SKM-1 treated with dmso at 0.1 percent for 144 hours (cell line): ENCODE results near the gene CD302.
A peak's percentile ranks its signal among the peaks of the same experiment; 100 is the strongest.
"Not testable (repeated sequence)": the region's sequence is repeated elsewhere in the genome, so short reads cannot be mapped to it uniquely, and the experiment has no call there.

Experiments
- DNase-seq: peaks from one replicate; lab custom pipeline; 2025; ENCODE audit not compliant: unreplicated experiment; lab: John Stamatoyannopoulos, UW

Gene CD302

DNA sequence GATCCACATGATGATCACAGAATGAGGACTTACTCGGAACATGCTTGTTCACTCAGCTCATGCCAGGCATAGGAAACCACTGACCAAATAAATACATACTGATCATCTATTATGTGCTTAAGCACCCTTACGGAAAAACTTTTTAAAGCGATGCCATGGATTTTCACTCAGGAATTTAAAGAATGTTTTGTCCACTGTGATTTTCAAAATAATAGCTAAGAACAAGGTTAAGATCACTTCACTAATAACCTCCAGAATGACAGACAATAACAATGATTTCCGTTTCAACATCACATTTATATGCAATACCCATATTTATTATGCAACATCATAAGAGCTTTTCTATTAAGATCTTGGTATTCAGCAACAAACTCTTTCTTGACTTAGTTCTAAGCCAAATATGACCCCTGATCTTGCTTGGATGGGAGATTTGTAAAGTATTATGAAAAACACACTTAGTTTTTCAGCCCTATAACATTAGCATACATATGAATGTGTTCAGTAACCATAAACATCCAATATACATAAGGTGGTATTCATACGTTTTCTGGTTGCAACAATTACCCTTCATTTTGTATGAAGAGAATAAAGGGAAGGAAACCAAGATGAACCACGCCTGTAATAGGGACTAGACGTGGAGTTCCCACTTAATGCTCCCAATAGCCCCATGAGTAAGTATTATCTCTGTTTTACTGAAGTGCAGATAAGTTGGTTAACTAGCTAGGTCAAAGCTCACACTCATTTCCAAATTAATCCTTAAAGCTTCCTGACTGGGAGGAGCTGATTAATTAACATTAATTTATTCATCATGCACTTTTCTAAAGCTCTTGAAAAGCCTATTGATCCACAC, 1.9 kb downstream of the CD302 start:
- no peak for DNase-seq

DNA sequence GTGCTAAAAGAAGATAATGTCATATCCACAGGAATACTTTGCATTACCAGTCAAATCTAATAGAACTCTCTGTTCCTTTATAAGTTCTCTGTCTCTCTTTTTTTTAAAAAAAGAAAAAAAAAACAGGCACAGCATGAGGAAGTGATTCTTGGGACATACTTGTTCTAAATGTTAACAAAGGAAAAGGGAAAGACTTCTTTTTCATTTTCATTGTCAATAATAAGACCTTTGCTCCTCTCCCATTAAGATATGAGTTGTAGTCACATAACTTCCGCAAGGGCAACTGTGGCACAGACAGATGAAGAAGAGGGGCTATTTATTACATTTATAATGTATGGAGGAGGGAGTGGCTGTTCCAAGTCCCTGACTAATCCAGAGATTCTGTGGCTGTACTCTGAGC, 4.7 kb downstream of the CD302 start:
- peak; percentile 13 for DNase-seq

DNA sequence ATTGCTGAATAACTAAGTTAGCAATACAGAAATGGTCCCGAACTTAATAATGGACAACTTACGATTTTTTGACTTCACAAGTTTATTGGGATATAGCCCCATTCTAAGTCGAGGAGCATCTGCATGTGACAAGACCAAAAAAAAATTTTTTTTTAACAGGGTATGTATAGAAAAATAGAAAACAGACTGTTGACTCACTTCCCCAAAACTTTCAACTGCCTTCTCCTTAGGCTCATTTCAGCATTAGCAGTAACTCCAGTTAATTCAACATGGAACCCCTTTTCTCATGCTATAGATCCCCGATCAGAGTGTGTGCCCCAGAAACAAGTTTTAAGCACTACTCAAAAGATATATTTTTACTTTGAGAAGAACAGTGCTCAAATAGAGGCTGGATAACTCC, 5.4 kb downstream of the CD302 start:
- DNase-seq = no peak

DNA sequence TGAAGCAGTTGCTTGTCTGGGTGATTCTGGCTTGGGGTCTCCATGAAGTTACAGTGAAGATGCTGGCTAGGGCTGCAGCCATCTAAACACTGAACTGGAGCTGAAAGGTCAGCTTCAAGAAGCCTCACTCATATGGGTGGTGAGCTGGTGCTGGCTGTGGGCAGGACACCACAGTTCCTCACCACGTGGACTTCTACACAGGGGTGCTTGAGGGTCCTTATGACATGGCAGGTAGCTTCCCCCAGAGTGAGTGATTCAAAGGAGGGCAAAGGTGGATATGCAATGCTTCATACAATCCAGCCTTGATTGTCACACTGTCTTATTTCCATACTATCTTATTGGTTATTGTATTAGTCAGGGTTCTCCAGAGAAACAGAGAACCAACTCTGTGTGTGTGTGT, 6.0 kb downstream of the CD302 start:
- no peak for DNase-seq

DNA sequence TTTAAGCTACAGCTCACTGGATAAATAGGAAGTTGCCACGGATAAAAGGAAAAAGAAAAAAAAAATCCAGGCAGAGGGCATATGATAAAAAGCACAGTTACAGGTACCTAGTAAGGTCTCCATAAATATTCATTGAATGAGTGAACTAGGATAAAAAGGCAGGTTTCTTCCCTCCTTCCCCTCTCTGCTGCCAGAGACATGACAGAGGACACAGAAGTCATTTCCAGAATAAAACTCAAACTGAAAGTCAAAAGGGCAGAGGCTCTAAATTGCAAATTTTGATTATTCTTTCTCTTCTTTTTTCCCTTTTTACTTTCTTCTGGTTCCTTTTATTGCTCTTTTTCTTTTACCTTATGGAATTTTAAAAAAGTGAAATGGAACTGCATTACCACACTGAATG, 7.7 kb downstream of the CD302 start:
- DNase-seq = no peak

DNA sequence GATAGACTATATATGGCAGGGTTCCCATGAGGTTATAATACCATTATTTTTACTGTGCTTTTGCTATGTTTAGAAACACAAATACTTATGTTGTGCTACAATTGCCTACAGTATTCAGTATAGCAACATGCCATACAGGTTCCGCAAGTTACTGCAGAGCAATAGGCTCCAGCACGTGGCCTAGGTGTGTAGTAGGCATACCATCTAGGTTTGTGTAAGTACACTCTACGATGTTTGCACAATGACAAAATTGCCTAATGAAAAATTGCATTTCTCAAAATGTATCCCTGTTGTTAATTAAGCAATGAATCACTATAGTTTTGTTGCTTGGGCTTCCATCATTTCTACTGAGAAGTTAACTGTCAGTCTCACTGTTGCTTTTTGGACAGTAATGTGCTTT, 9.8 kb downstream of the CD302 start:
- DNase-seq = no peak

DNA sequence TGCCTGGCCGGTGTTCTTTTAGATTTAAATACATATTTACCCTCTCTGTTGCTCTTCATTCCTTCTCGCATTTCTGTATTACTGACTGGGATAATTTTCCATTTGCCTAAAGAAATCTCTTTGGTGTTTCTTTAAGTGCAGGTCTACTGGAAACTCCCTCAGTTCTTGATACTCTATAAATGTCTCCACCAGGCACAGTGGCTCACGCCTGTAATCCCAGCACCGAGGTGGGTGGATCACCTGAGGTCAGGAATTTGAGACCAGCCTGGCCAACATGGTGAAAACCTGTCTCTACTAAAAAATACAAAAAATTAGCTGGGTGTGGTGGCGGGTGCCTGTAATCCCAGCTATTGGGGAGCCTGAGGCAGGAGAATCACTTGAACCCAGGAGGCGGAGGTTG, 10.4 kb downstream of the CD302 start:
- DNase-seq = not testable (repeated sequence)

DNA sequence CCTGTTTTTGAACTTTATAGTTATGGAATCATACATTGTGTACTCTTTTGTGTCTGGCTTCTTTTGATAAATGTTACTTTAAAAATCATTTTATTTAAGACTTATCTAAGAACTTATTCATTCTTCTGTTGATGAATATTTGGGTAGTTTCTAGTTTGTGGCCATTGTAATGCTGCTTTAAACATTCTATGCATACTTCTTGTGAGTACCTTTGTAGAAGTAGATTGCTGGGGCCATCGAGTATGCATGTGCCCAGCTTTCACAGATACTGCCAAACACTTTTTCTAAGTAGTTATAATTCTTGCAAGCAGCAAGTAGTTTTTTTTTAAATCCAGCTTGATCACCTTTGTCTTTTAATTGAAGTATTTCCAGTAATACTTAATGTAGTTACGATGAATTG, 11.1 kb downstream of the CD302 start:
- no peak for DNase-seq

DNA sequence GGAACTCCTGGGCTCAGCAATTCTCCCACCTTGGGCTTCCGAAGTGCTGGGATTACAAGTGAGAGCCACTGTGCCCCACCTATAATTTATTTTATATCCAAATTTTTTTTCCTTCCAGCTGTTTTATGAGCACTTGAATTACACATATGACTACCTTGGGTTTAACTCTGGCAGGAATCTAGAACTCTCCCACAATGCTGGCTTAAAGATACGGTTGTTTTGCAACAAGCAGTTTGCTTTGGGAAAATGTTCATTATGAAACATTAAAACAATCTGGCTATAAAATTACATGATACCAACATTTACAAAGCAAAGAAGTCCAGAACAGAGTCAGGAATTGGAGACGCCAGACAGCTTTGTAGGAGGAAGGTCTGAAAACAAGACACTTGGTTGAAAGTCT, 12.8 kb downstream of the CD302 start:
- no peak for DNase-seq

DNA sequence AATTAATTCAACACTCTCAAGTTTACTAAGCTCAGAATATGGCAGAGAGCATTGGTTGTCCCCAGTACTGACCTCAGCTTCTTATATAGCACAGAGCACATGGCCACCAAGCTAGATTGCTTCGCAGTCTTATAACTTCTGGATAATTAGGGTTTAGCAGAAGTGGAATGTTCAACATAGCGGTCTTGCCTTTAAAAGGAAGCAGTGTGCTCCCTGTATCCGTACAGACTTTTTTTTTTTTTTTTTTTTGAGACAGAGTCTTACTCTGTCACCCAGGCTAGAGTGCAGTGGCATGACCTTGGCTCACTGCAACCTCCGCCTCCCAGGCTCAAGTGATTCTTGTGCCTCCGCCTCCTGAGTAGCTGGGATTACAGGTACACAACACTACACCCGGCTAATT, 13.3 kb downstream of the CD302 start:
- DNase-seq = not testable (repeated sequence)

DNA sequence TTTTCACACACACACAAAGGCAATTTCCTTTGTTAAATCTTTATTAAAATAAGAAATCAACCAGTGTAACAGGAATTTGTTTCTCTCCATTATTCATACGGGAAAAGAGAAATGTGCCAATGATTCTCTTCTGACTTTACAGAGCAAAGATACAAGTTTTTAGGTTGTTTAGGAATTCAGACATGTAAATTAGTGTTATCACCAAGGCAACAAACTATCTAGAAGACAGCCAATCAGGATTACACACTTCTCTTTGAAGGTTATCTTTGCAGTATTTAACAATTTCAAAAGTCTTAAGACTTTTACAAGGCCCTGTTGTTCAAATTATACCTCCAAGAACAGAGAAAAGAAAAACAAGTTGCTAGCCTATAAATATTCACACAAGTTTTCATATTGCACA, 14.5 kb downstream of the CD302 start:
- DNase-seq = no peak

DNA sequence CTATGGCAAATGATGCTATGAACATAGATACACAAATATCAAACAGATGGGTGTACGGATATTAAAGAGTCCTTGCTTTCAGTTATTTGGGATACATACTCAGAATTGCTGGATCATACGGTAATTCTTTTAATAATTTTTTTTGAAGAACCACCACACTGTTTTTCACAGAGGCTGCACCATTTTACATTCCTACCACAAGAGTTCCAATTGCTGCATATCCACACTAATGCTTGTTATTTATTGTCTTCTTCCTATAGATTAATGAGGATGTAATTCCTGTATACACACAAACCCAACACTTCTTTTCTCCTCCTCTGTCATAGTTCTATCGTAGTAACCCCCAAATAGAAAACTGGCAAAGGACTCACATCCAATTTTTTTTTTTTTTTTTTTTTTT, 21.7 kb downstream of the CD302 start:
- DNase-seq = no peak

DNA sequence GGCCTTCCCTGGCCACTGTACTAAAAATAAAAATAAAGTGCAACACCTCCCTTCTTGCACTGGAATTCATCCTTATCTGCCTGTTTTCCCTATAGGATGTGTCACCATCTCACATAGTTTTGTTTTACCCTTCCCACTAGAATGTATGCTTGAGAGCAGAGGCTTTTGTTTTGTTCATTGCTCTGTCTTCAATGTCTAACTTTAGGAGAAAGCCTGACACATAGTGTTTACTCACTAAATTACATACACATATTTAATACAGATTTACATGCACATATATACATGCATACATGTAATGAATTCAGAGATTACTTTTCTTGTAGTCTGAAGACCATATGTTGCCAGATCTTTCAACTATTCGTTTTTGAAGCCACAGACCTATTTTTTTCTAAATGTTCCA, 23.0 kb downstream of the CD302 start:
- DNase-seq = no peak

DNA sequence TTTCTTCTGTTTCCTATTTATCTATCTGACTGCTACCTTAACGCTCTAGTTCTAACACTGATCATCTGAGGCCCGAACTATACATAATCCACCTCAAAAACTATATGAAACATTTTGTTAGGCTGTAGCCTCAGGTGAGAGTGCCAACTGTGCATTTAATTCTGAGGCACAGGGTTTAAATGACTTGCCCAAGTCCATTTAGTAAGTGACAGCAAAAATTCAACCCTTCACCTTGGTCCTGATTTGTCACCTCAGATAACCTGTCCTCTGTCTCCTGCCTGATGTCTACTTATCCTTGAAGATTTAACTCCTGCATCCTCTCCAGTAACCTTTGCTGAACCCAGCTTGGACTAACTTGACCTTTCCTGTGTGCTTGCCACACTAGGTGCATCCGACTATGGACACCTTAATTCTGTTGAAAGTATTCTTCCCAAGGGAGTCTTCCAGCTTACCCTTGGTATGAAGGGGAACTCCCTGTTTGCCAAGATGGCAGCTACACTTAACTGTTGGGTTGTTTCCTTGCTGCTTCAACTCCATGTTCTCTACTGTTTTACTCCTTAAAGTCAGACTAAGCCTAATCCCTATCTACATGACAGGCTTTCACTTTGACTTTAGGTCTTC, 23.5 kb downstream of the CD302 start:
- no peak for DNase-seq

DNA sequence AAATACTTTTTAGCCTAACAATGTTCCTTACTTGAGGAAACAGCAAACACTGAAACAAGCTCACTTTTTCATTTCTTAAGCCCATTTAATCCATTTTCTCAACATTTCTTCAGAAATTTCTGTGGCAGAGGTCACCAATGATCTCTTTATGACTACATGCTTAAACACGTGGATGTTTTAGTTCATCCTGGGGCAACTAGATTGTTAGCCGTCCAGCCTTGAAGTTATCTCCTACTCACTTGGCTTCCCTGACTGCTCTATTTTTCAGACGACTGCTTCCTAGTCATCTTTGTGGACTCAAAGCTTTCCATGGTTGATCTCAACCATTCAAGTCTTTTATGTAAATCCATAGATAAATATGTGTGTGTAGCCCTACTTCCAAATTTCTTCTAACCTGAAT, 24.1 kb downstream of the CD302 start:
- DNase-seq = no peak

DNA sequence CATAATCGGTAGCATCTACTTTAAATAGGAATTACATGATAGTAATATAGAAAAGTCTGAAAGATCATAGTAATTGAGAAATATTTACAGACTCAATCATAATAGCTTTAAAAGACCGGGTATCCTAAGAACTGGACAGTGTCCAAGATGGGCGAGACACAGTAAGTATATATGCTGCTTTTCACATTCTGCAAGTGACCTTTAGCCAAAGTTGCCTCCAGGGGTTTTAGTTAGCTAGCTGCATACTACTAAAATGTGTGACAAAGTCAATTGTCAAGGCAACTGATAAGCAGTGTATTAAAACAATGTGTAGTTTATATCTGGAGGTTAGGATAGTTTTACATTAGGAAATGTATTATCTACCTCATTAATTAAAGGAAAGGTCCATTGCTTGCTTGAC, 24.6 kb downstream of the CD302 start:
- DNase-seq = no peak

DNA sequence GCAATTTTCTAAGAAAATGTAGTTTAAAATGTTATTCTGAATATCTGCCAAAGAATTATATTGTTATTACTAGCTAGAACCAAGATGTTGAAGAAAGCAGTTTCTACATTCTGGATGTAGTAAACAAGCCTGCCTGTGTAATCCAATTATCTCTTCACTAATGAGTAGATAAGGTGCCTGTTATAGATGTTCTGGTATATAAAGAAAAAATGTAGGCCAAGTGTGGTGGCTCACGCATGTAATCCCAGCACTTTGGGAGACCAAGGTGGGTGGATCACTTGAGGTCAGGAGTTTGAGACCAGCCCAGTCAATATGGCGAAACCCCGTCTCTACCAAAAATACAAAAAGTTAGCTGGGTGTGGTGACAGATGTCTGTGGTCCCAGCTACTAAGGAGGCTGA, 28.9 kb downstream of the CD302 start:
- no peak for DNase-seq

DNA sequence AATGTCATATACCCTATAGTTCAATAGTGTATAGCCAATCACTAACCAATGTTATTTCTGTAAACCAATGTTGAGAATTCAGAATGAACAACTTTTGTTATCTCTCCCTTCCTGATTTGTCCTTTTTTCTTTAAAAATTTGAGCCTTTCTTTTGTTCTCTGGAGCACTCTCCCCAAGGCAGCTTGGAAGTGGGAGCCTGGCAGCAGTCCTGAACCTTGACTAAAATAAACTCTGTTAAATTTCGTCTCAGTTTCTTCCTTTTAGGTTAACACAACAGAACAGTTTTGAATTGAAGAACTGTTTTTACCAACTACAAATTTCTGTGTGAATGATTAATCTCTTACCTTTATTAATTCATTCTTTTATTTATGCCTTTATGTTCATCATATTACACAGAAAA, 35.9 kb downstream of the CD302 start:
- no peak for DNase-seq

DNA sequence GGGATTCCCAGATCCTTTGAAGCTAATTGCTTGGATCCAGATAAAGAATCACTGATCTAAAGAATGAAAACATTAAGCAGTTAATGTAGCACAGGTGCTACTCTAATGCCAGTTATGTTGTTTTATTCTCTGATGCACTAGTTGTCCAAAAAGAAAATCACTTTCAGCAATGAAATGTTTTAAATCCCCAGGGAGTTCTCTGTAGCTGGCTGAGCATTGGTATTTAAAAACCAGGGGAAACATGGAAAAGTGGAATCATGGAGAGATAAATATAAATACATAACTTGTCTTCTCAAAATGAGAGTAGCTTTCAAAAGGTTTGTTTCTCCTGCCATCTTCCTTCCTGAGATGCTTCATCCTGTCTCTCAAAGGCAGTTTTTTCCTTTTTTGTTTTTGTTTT, 37.7 kb downstream of the CD302 start:
- DNase-seq = no peak

DNA sequence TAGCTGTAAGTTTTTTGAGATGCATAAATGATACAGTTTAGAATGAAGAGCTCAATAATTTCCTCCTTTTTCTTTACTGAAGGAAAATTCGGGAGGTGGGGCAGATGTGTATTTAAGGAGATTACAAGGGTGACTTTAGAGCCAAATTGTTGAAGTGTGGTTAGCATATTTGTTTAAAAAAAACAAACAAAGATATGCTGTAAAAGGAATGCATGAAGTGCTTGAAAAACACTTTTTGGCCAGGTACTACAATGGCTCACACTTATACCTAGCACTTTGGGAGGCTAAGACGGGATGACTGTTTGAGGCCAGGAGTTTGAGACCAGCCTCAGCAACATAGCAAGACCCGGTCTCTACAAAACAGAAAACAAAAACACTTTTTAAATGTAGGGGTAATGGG, 38.4 kb downstream of the CD302 start:
- no peak for DNase-seq

DNA sequence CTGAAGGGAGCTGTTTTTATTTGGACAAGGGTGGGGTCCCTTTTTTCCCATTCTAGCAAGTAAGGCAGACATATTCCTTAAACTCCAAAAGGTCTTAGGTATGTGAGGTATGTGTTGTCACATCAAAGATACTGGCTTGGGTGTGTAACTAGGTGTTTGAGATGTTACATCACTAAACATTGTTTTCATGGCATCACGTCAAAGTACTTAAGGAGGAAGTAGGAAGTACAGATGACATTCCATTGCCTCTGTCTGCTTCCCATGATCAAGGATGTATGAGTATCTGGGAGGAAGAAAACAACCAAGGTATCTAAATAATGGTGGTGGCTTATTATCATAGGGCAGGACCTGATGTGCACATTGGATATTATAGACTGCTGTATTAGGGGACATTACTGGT, 39.3 kb downstream of the CD302 start:
- no peak for DNase-seq

DNA sequence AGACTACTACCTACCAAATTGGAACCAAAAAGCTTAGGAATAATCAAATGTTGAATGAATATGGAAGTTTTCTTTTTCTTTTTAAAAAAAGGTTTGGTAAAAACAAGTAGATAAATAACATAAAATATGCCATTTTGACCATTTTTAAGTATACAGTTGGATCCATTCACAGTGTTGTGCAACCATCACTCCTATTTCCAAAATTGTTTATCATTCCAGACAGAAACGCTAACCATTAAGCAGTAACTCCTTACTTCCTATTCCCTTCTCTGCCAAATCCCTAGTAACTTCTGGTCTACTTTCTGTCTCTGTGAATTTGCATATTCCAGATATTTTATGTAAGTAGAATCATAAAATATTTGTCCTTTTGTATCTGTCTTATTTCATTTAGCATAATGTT, 39.8 kb downstream of the CD302 start:
- no peak for DNase-seq

DNA sequence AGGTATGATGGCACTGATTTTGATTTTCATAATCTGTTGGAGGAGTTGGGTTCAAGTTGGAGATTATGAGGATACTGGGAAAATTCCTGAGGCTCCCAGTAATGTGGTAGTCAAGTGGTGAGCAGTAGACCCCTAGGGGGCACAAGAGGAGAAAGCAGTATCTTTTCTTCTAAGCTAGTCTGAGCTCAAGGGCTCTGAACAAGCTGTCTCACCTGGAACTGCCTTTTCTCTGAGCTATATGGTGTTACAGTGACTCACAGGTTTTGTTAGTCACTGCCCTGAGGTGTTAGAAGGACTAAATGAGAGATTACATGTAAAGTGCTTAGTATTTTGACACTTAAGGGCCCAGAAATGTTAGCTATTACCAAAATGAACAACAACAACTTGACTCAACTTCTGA, 42.2 kb downstream of the CD302 start:
- DNase-seq = no peak
